Ovary (tissue), 3 donors: ENCODE measurements around the gene BLOC1S5.

Source experiments
- CTCF ChIP-seq, 3 donors: fragments of 450-650 bp in 2 of 3; fragments of 200-600 bp in 1 of 3; IDR thresholded peaks; one replicate each; pipeline versions ENCODE4 v1.5.1 to v1.8.0; 2016 to 2022; ENCODE audit warnings: antibody characterized with exemption in 3 of 3, mild to moderate bottlenecking in 1 of 3
- EP300 ChIP-seq: sonication (generic); formaldehyde crosslinking; IDR thresholded peaks from one replicate; pipeline ENCODE4 v1.6.1; 2017; ENCODE audit warnings: antibody characterized with exemption
- POLR2A ChIP-seq: fragments of 450-650 bp; IDR thresholded peaks from one replicate; pipeline ENCODE4 v1.6.1; 2017; ENCODE audit warnings: antibody characterized with exemption, mild to moderate bottlenecking, moderate library complexity
- donor health status: DM: no; HTN: no; CAD: no.

DNA sequence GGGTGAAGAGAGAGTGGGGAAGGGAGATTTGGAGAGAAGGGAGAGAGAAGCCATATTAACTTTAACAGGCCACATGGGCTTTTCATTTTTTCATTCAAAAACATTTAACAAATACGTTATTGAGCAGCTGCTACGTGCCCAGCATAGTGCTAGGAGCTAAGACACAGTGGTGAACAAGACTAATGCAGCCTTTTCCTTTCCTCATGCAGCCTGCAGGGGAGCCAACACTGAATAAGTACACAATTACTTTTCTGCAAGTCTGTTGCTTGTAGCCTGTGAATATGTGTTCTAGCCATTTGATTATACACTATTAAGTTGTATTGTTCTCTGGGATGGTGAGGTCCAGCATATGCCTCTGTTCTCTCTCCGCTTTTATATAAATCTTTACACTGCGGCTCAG, 1.9 kb upstream of the BLOC1S5 start:
- TF ChIP-seq CTCF (IDR thresholded peaks at IDR 0.05) (no peak), POLR2A (no peak), EP300 (no peak)
